Left colon (tissue), 2 donors: ENCODE data around the gene FOXP1. TPM values are rescaled to one million over a fixed set of nuclear protein-coding genes. Genes with fewer than 3 reads are reported as not detected.
"Not testable (repeated sequence)": the region's sequence is repeated elsewhere in the genome, so short reads cannot be mapped to it uniquely, and the experiment has no call there.

Experiments
- ATAC-seq: fragments of 200-7000 bp; cut with Tn5 transposase; one replicate; pipeline ENCODE4 v1.9.1; 2020; ENCODE audit warnings: mild to moderate bottlenecking, moderate library complexity
- DNase-seq, 2 donors: peaks; one replicate each; pipeline ENCODE4 v3.0.0-alpha.2; 2020
- intact Hi-C, 2 donors: fragments of 100-400 bp; cut with DNase I in 1 of 2; cut with micrococcal nuclease in 1 of 2; formaldehyde crosslinking; loops; one replicate each; pipeline versions ENCODE4 v1.11.2 to v1.14.0; 2022; cut with DNase I, micrococcal nuclease
- total RNA-seq, 2 donors: library from RNA; stranded (reverse); fragmentation: NEBNext Ultra II Directional; extraction: Animal tissue kit (Norgen Biotek cat#: 25700); gene quantifications; one replicate each; pipeline ENCODE4 v1.2.1, GENCODE V29; 2021
- donor health status: DM: no; HTN: no; CAD: no.
- donor health status: DM: yes; HTN: yes; CAD: no.

Gene FOXP1
- total RNA-seq, 2 donors from 2014 or later: 131 to 135 TPM

- no peak for ATAC-seq
- intact Hi-C loops: no loop called here
- no peak for DNase-seq
These were observed 545.8 kb downstream of the FOXP1 start for GRCh38 chr3:71037775-71038174.

GRCh38 chr3:71035886-71036285, 547.6 kb downstream of the FOXP1 start:
- intact Hi-C loops: no loop called here
- DNase-seq: no peak
- ATAC-seq: peak; percentile 62

GRCh38 chr3:71035314-71035713, 548.2 kb downstream of the FOXP1 start:
- ATAC-seq (peak; percentile 86), DNase-seq (peak; percentile 74 to 80)
- intact Hi-C loops: no loop called here

- no peak for DNase-seq
- intact Hi-C loops: no loop called here
- ATAC-seq: no peak
These were observed 549.8 kb downstream of the FOXP1 start for GRCh38 chr3:71033681-71034220.

GRCh38 chr3:71031914-71032521, 551.5 kb downstream of the FOXP1 start:
- intact Hi-C loops: no loop called here
- DNase-seq (no peak), ATAC-seq (no peak)

- no peak for DNase-seq
- ATAC-seq: peak; percentile 31
- intact Hi-C loops: no loop called here
These were observed 552.3 kb downstream of the FOXP1 start for GRCh38 chr3:71031181-71031580.

GRCh38 chr3:71030748-71031147, 552.8 kb downstream of the FOXP1 start:
- DNase-seq (no peak), ATAC-seq (no peak)
- intact Hi-C loops: no loop called here

- intact Hi-C loops: no loop called here
- ATAC-seq (no peak), DNase-seq (no peak)
These were observed 553.8 kb downstream of the FOXP1 start for GRCh38 chr3:71029770-71030169.

GRCh38 chr3:71028802-71029201, 554.7 kb downstream of the FOXP1 start:
- ATAC-seq (no peak), DNase-seq (no peak)
- intact Hi-C loops: no loop called here

GRCh38 chr3:71028184-71028583, 555.3 kb downstream of the FOXP1 start:
- DNase-seq (no peak), ATAC-seq (no peak)
- intact Hi-C loops: no loop called here

- ATAC-seq: no peak
These were observed 556.6 kb downstream of the FOXP1 start for GRCh38 chr3:71026634-71027578.

GRCh38 chr3:71025516-71025915, 558.0 kb downstream of the FOXP1 start:
- intact Hi-C loops: no loop called here
- peak; percentile 68 for ATAC-seq
- DNase-seq: no peak

More at GRCh38 chr3:71026634-71027578, 556.6 kb downstream of the FOXP1 start:
- intact Hi-C loops: no loop called here
- DNase-seq: no peak

- peak; percentile 35 for ATAC-seq
- no peak for DNase-seq
- intact Hi-C loops: no loop called here
These were observed 558.5 kb downstream of the FOXP1 start for GRCh38 chr3:71025010-71025409.

- ATAC-seq: peak; percentile 58
- intact Hi-C loops: no loop called here
- DNase-seq: no peak
These were observed 560.8 kb downstream of the FOXP1 start for GRCh38 chr3:71022551-71023335.

- DNase-seq (no peak), ATAC-seq (no peak)
- intact Hi-C loops: no loop called here
These were observed 564.7 kb downstream of the FOXP1 start for GRCh38 chr3:71018799-71019198.

GRCh38 chr3:71016178-71016845, 567.2 kb downstream of the FOXP1 start:
- DNase-seq (no peak), ATAC-seq (peak; percentile 64)
- intact Hi-C loops: no loop called here

GRCh38 chr3:71014616-71015015, 568.9 kb downstream of the FOXP1 start:
- intact Hi-C loops, DNase-seq, ATAC-seq: not testable (repeated sequence)

- intact Hi-C loops: no loop called here
- DNase-seq (no peak), ATAC-seq (peak; percentile 62)
These were observed 570.6 kb downstream of the FOXP1 start for GRCh38 chr3:71012971-71013370.
